Activated CD4-positive, alpha-beta T cell treated with anti-CD3 and anti-CD28 coated beads for 48 hours (primary cell): ENCODE measurements around the gene SPRR4.
"Not testable (repeated sequence)": the region's sequence is repeated elsewhere in the genome, so short reads cannot be mapped to it uniquely, and the experiment has no call there.

Source experiments
- DNase-seq: peaks from one replicate; pipeline ENCODE4 v3.0.0-alpha.2; 2020

Gene SPRR4

GRCh38 chr1:152967201-152967600, 3.2 kb upstream of the SPRR4 start:
- DNase-seq, result no peak

GRCh38 chr1:152968248-152968647, 2.2 kb upstream of the SPRR4 start:
- DNase-seq, result no peak

GRCh38 chr1:152969036-152969435, 1.4 kb upstream of the SPRR4 start:
- DNase-seq, result no peak

GRCh38 chr1:152972196-152972886, 1.9 kb downstream of the SPRR4 start:
- DNase-seq, result no peak

GRCh38 chr1:152976688-152977087, 6.2 kb downstream of the SPRR4 start:
- DNase-seq, result no peak

GRCh38 chr1:152977614-152978013, 7.2 kb downstream of the SPRR4 start:
- no peak for DNase-seq

GRCh38 chr1:152980676-152981075, 10.2 kb downstream of the SPRR4 start:
- no peak for DNase-seq

- no peak for DNase-seq
These were observed 10.9 kb downstream of the SPRR4 start for GRCh38 chr1:152981146-152981871.

- DNase-seq, result no peak
These were observed 11.6 kb downstream of the SPRR4 start for GRCh38 chr1:152982076-152982475.

GRCh38 chr1:152983234-152983633, 12.8 kb downstream of the SPRR4 start:
- DNase-seq, result no peak

GRCh38 chr1:152983743-152984142, 13.3 kb downstream of the SPRR4 start, which contains the start of gene SPRR1A:
TSS of gene SPRR1A (plus strand) at chr1:152984081. CDS start at chr1:152985231, 1,150 bp downstream.
- no peak for DNase-seq

GRCh38 chr1:152986578-152986977, 16.1 kb downstream of the SPRR4 start:
- DNase-seq, result no peak

GRCh38 chr1:152993186-152993585, 22.7 kb downstream of the SPRR4 start:
- no peak for DNase-seq

GRCh38 chr1:152995842-152996241, 25.4 kb downstream of the SPRR4 start:
- no peak for DNase-seq

GRCh38 chr1:152996633-152997400, 26.4 kb downstream of the SPRR4 start:
- no peak for DNase-seq

GRCh38 chr1:152997901-152998300, 27.5 kb downstream of the SPRR4 start:
- no peak for DNase-seq

- DNase-seq, result no peak
These were observed 28.0 kb downstream of the SPRR4 start for GRCh38 chr1:152998476-152998875.

- DNase-seq, result no peak
These were observed 29.4 kb downstream of the SPRR4 start for GRCh38 chr1:152999818-153000217.

GRCh38 chr1:153000294-153000693, 29.8 kb downstream of the SPRR4 start:
- no peak for DNase-seq

- no peak for DNase-seq
These were observed 30.9 kb downstream of the SPRR4 start, which contains the start of gene SPRR3 for GRCh38 chr1:153001382-153001781. TSS of gene SPRR3 (plus strand) at chr1:153001749. CDS start at chr1:153003021, 1,272 bp downstream.

GRCh38 chr1:153011235-153011758, 40.8 kb downstream of the SPRR4 start:
- not testable (repeated sequence) for DNase-seq

- DNase-seq, result not testable (repeated sequence)
These were observed 51.4 kb downstream of the SPRR4 start for GRCh38 chr1:153021829-153022228.
